Fibroblast of pulmonary artery (primary cell): ENCODE measurements around the gene RFTN1.

ENCODE experiments used
- DNase-seq: peaks from one replicate; pipeline ENCODE4 v3.0.0-alpha.2; 2010; ENCODE audit warnings: low read depth
- H3K4me3 ChIP-seq: replicated peaks from 2 replicates; pipeline ENCODE4 v1.5.1; 2011; ENCODE audit warnings: low read depth, mild to moderate bottlenecking, control low read depth, low read length, moderate library complexity
- CTCF ChIP-seq: IDR thresholded peaks from 2 replicates; pipeline ENCODE4 v1.5.1; 2011; ENCODE audit warnings: mild to moderate bottlenecking, control low read depth, low read length, inconsistent platforms; ENCODE audit errors: missing control alignments

Gene RFTN1

GRCh38 chr3:16300881-16301359, 212.6 kb downstream of the RFTN1 start:
- no peak overlapping the region for H3K4me3 ChIP-seq
- no peak for DNase-seq
- TF ChIP-seq CTCF, result no peak

- TF ChIP-seq CTCF, result no peak
- no peak overlapping the region for H3K4me3 ChIP-seq
- no peak for DNase-seq
Observed at GRCh38 chr3:16300307-16300706, 213.2 kb downstream of the RFTN1 start.

- TF ChIP-seq CTCF, result no peak
- DNase-seq, result no peak
- no peak overlapping the region for H3K4me3 ChIP-seq
Observed at GRCh38 chr3:16299746-16300145, 213.8 kb downstream of the RFTN1 start.

DNA sequence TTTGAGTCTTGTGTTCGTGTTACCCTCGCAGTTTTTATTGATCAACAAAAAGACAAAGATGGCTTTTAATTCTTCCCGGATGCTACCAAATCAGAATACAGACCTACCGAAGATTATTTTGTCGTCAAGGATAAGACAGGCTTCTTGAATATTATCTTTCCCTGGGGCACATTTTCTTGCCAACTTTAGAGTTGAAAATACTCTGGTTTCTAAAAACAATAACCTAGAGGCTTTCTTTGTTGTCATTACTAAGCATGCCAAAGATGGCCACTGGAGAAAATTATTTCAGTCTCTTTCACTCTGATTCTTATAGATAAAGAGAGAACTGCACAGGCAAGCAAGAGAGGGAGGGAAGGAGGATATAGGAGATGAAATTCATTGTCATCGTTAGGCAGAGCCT, 214.6 kb downstream of the RFTN1 start:
- no peak for TF ChIP-seq CTCF
- H3K4me3 ChIP-seq, result no peak overlapping the region
- DNase-seq, result no peak

DNA sequence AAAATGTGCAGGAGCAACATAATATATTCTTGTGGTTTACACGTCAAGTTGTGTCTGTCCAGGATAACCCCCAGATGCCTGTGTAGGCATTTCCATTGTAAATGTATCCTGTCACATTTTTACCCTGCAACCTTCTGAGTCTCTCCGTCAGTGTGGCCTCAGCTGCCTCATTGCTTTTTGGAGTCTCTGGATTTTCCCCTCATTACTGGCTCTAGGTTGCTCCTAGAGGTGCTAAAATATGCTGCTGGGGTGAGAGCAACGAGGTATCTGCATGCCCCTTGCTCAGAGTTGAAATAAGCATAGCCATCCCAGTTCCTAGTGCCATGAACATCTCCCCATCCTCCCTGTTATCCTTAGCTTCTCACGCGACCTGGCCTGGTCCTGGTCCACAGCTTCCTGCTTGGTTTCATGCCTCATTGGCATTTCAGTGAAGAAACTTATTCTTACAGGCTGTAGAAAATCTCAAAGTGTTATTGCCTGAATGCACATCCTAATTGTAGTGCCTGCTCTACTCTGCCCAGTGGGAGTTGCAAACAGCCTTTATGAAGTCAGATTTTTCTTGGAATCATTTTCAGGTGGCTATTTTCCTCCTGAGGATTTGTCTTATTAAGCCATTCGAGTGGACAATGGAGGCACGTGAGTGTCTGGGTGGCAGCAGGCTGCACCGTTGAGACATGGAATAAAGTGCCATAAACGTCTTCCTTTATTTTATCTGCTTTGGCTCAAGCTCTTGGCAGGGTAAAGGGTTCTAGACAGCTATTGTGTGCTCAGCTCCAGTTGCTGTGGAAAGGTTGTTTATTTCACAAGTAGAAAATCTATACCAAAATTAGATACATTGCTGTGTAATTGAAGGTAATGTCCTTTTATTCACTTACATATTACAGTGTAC, 215.3 kb downstream of the RFTN1 start:
- no peak overlapping the region for H3K4me3 ChIP-seq
- TF ChIP-seq CTCF, result no peak
- DNase-seq, result no peak

DNA sequence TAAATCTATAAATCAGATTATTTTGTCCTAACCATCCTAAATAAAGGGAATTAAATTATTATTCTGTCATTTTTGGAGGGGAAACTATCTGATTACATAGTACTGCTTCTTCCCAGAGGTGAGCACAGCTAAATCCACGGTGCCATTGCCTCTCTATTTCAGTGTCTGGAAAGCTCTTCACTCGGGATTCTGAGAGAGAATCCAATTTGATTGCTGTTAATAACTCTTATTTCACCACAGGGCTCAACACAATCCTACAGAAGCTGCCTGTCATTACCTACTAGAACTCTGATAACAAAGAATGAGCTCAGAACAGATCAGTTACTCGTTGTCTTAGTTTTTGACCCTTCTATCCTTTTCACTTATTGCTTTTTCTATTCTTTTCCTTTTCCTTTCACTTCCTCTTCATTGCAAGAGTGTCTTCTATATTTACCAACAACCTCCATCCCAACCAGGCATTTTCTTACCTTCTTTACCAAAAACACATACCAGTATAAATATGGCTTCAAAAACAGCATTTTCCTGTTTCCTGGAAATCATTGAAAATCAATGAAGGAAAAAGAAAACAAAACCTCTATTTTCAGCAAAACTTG, 218.1 kb downstream of the RFTN1 start:
- DNase-seq, result no peak
- TF ChIP-seq CTCF, result no peak
- H3K4me3 ChIP-seq, result no peak overlapping the region
